ENCODE measurements around the gene ST8SIA2. TPM values are rescaled to one million over a fixed set of nuclear protein-coding genes. Genes with fewer than 3 reads are reported as not detected.

The ST8SIA2 gene
- polyA plus RNA-seq, 2 donors: 0.02 TPM; not detected in 1

DNA sequence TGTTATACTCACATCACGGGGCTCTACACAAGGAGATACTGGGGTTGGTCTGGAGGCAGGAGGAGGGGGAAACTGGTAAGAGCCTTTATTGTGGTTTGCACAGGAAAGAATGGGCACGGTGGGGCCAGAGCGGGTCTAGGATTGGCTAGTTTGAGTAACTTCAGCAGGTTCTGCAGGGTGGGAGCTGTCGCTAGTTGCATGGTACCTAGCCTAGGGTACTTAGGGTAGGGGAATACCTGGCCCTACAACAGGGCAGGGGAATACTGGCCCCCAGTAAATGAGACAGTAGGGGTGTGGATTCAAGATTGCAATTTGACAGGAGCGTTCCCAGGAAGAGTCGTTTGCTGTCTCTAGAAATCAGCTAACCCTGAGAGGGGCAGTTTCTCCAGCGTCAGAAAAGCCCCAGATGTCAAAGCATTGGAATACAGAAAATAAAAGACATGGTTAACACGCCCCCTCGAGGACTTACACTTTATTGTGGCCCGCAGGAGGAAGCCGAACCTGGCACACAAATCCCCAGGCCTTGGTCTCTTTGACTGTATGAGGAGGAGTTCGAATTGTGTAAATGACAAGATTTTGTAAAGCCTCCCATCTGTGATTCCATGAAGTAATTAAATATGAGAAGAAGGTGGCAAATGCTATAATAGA lies 32.0 kb downstream of the ST8SIA2 start:
- Histone ChIP-seq H3K36me3 (ENCODE audit: control insufficient read depth in 2 of 2, insufficient read depth in 2 of 2, low read length in 1 of 2) (no peaks in the 10 kb centered on the region), H3K4me3 (ENCODE audit: low read depth in 1 of 2, low read length in 2 of 2) (no peak overlapping the region), H3K27ac (ENCODE audit: low read depth in 2 of 2, low read length in 1 of 2) (no peak overlapping the region), H3K4me1 (ENCODE audit: control insufficient read depth in 2 of 2, insufficient read depth in 2 of 2, low read length in 1 of 2) (peaks cover 0 to 2% of the 10 kb centered on the region in 2 donors), H3K9me3 (ENCODE audit: control insufficient read depth in 2 of 2, insufficient read depth in 1 of 2, low read depth in 1 of 2, low read length in 1 of 2) (no peaks in the 10 kb centered on the region), H3K27me3 (ENCODE audit: control insufficient read depth in 1 of 2, insufficient read depth in 2 of 2, low read length in 2 of 2) (no peaks in the 10 kb centered on the region)
- WGBS, 2 donors: 67 to 77% methylated on average over 12 of the region's 12 CpGs

DNA sequence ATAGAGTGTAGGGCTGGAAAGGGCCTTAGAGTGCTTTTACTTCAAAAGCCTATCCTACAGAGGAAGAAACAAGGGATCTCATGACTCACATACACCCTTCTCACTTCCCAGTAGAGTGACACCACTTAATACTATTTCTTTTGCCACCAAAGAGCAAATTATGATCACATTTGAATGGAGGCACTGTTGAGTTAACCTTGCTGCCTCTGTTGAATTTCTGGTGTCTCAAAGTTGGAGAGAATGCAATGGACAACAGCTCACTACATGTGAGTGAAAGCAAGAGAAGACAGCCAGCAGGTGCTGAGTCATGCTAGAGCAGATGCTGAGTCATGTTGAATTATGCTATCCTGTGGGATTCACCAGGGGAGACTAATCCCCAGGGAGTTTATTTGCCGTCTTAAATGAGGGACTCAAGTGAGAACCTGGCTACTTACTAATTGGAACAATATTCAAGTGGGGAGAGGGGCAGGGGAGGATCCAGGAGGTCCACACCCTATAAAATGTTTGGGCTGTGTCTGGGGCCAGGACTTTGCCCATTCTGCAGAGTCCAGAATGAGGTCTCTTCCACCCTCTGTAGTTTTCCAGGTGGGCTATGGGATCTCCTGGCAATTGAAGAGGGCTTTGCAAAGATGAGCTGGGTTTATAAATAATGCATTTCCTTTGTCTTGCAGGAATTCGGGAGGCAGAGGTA lies 35.8 kb downstream of the ST8SIA2 start:
- no peaks in the 10 kb centered on the region for H3K36me3 ChIP-seq (ENCODE audit: control insufficient read depth in 2 of 2, insufficient read depth in 2 of 2, low read length in 1 of 2)
- no peak overlapping the region for H3K27ac ChIP-seq (ENCODE audit: low read depth in 2 of 2, low read length in 1 of 2)
- H3K27me3 ChIP-seq (ENCODE audit: control insufficient read depth in 1 of 2, insufficient read depth in 2 of 2, low read length in 2 of 2): no peaks in the 10 kb centered on the region
- peaks cover 0 to 2% of the 10 kb centered on the region in 2 donors for H3K4me1 ChIP-seq (ENCODE audit: control insufficient read depth in 2 of 2, insufficient read depth in 2 of 2, low read length in 1 of 2)
- H3K4me3 ChIP-seq (ENCODE audit: low read depth in 1 of 2, low read length in 2 of 2): no peak overlapping the region
- no peaks in the 10 kb centered on the region for H3K9me3 ChIP-seq (ENCODE audit: control insufficient read depth in 2 of 2, insufficient read depth in 1 of 2, low read depth in 1 of 2, low read length in 1 of 2)
- WGBS, 2 donors: 42 to 48% methylated on average over 2 of the region's 2 CpGs

DNA sequence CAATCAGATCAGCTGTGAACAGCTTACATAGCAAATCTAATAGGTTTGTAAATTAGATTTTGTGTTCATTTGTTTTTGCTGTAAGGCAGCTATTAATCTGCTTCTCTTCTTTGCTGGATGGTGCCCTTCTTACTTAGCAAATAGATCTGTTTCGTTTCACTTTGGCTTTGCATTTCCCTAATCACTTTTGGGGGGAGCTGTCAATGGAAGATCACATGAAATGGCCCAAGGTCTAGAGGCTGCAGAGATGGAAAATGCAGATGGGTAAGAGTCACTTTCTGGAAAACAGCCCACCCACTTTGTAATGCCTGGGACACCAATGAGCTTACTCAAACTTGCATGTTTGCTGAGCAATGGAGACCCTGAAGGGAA lies 36.4 kb downstream of the ST8SIA2 start:
- H3K4me1 ChIP-seq (ENCODE audit: control insufficient read depth in 2 of 2, insufficient read depth in 2 of 2, low read length in 1 of 2): peaks cover 0 to 2% of the 10 kb centered on the region in 2 donors
- no peaks in the 10 kb centered on the region for H3K36me3 ChIP-seq (ENCODE audit: control insufficient read depth in 2 of 2, insufficient read depth in 2 of 2, low read length in 1 of 2)
- no peaks in the 10 kb centered on the region for H3K27me3 ChIP-seq (ENCODE audit: control insufficient read depth in 1 of 2, insufficient read depth in 2 of 2, low read length in 2 of 2)
- H3K9me3 ChIP-seq (ENCODE audit: control insufficient read depth in 2 of 2, insufficient read depth in 1 of 2, low read depth in 1 of 2, low read length in 1 of 2): no peaks in the 10 kb centered on the region
- H3K4me3 ChIP-seq (ENCODE audit: low read depth in 1 of 2, low read length in 2 of 2): no peak overlapping the region
- H3K27ac ChIP-seq (ENCODE audit: low read depth in 2 of 2, low read length in 1 of 2): no peak overlapping the region
- WGBS, 2 donors: 68 to 71% methylated on average over 1 of the region's 1 CpG

DNA sequence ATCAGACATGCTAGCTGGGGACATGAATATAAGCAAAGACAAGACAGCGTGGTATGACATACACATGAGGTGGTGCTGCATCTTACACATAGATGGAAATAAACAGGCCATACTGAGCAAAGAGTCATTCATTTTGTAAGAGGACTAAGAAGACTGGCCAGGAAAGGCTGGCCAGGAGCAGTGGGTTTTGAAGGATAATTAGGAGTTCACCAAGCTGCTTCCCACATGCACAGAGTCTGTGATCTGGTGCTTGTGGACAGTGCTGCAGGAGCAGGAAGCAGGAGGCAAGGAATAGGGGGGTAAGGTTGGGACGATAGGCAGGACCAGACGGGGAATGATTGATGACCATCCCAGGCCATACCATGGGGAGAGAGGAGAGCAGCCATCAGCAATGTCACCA lies 41.5 kb downstream of the ST8SIA2 start:
- H3K27me3 ChIP-seq (ENCODE audit: control insufficient read depth in 1 of 2, insufficient read depth in 2 of 2, low read length in 2 of 2): no peaks in the 10 kb centered on the region
- 76 to 80% methylated on average over 3 of the region's 3 CpGs for WGBS, 2 donors
- no peaks in the 10 kb centered on the region for H3K36me3 ChIP-seq (ENCODE audit: control insufficient read depth in 2 of 2, insufficient read depth in 2 of 2, low read length in 1 of 2)
- H3K4me1 ChIP-seq (ENCODE audit: control insufficient read depth in 2 of 2, insufficient read depth in 2 of 2, low read length in 1 of 2): no peaks in the 10 kb centered on the region
- no peak overlapping the region for H3K4me3 ChIP-seq (ENCODE audit: low read depth in 1 of 2, low read length in 2 of 2)
- no peaks in the 10 kb centered on the region for H3K9me3 ChIP-seq (ENCODE audit: control insufficient read depth in 2 of 2, insufficient read depth in 1 of 2, low read depth in 1 of 2, low read length in 1 of 2)
- H3K27ac ChIP-seq (ENCODE audit: low read depth in 2 of 2, low read length in 1 of 2): no peak overlapping the region

DNA sequence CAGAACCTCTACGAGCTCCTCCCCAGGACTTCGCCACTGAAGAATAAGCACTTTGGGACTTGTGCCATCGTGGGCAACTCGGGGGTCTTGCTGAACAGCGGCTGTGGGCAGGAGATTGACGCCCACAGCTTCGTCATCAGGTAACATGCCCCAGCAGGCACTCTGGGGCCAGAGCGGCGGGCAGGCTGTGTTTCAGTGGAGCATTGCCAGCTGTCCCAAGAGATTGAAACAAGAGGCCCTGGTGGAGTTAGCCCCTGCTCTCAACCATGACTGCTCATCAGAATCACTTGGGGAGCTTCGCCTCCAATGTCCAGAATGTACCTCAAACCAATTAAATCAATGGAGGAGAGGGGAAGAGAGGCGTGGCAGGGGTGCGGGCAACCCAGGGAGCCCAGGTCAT lies 44.8 kb downstream of the ST8SIA2 start:
- 68 to 77% methylated on average over 12 of the region's 12 CpGs for WGBS, 2 donors
- Histone ChIP-seq H3K9me3 (ENCODE audit: control insufficient read depth in 2 of 2, insufficient read depth in 1 of 2, low read depth in 1 of 2, low read length in 1 of 2) (no peaks in the 10 kb centered on the region), H3K4me1 (ENCODE audit: control insufficient read depth in 2 of 2, insufficient read depth in 2 of 2, low read length in 1 of 2) (no peaks in the 10 kb centered on the region), H3K27ac (ENCODE audit: low read depth in 2 of 2, low read length in 1 of 2) (no peak overlapping the region), H3K27me3 (ENCODE audit: control insufficient read depth in 1 of 2, insufficient read depth in 2 of 2, low read length in 2 of 2) (no peaks in the 10 kb centered on the region), H3K4me3 (ENCODE audit: low read depth in 1 of 2, low read length in 2 of 2) (no peak overlapping the region), H3K36me3 (ENCODE audit: control insufficient read depth in 2 of 2, insufficient read depth in 2 of 2, low read length in 1 of 2) (no peaks in the 10 kb centered on the region)

DNA sequence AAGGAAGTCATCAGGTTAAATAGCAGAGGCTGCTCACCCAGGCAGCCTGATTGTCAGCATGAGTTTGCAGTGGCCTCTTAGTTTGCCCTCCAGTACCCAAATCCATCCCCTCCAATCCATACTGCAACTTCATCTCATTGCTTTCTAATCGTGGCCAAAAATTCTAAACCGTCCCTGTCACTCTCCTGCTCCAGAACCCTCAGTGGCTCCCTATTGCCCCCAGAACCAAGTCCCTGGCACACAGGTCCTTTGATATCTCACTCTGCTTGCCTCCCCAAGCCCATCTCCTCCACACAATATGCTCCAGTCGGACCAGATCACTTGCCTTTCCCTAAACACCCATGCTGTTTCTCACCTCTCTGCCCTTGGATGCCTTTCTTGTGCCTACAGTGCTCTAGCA lies 49.7 kb downstream of the ST8SIA2 start:
- Histone ChIP-seq H3K4me3 (ENCODE audit: low read depth in 1 of 2, low read length in 2 of 2) (no peak overlapping the region), H3K4me1 (ENCODE audit: control insufficient read depth in 2 of 2, insufficient read depth in 2 of 2, low read length in 1 of 2) (no peaks in the 10 kb centered on the region), H3K36me3 (ENCODE audit: control insufficient read depth in 2 of 2, insufficient read depth in 2 of 2, low read length in 1 of 2) (no peaks in the 10 kb centered on the region), H3K9me3 (ENCODE audit: control insufficient read depth in 2 of 2, insufficient read depth in 1 of 2, low read depth in 1 of 2, low read length in 1 of 2) (peaks cover 0 to 2% of the 10 kb centered on the region in 2 donors), H3K27me3 (ENCODE audit: control insufficient read depth in 1 of 2, insufficient read depth in 2 of 2, low read length in 2 of 2) (no peaks in the 10 kb centered on the region), H3K27ac (ENCODE audit: low read depth in 2 of 2, low read length in 1 of 2) (no peak overlapping the region)
- WGBS, 2 donors: 76 to 93% methylated on average over 3 of the region's 3 CpGs

DNA sequence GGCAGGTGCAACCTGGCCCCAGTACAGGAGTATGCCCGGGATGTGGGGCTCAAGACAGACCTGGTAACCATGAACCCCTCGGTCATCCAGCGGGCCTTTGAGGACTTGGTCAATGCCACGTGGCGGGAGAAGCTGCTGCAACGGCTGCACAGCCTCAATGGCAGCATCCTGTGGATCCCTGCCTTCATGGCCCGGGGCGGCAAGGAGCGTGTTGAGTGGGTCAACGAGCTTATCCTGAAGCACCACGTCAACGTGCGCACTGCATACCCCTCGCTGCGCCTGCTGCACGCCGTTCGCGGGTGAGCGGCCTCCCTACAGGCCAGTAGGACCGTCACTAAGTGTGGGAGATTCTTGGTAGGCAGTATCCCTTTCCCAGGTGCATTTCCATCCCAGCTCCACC lies 51.0 kb downstream of the ST8SIA2 start:
- 90 to 95% methylated on average over 21 of the region's 21 CpGs for WGBS, 2 donors
- no peak overlapping the region for H3K27ac ChIP-seq (ENCODE audit: low read depth in 2 of 2, low read length in 1 of 2)
- no peak overlapping the region for H3K4me3 ChIP-seq (ENCODE audit: low read depth in 1 of 2, low read length in 2 of 2)
- peaks cover 0 to 2% of the 10 kb centered on the region in 2 donors for H3K9me3 ChIP-seq (ENCODE audit: control insufficient read depth in 2 of 2, insufficient read depth in 1 of 2, low read depth in 1 of 2, low read length in 1 of 2)
- no peaks in the 10 kb centered on the region for H3K36me3 ChIP-seq (ENCODE audit: control insufficient read depth in 2 of 2, insufficient read depth in 2 of 2, low read length in 1 of 2)
- H3K27me3 ChIP-seq (ENCODE audit: control insufficient read depth in 1 of 2, insufficient read depth in 2 of 2, low read length in 2 of 2): no peaks in the 10 kb centered on the region
- H3K4me1 ChIP-seq (ENCODE audit: control insufficient read depth in 2 of 2, insufficient read depth in 2 of 2, low read length in 1 of 2): no peaks in the 10 kb centered on the region

DNA sequence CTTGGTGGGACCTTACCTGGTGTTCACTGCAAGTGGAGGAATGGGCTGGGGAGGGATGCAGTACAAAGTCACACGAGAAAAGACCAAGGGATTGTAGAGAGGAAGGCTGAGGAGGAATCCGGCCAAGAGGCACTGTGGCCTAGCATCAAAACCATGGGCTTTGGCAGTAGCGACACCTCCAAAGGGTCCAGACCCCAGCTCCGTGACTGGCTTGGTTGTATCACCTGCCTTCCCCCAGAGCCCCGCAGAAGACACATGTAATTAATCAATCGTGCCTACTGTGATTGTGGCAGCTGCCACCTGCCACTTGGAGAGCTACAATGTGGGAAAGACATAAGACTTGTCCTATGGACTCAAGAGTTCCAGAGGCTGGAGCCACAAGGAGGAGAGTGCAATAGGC lies 54.7 kb downstream of the ST8SIA2 start:
- Histone ChIP-seq H3K4me3 (ENCODE audit: low read depth in 1 of 2, low read length in 2 of 2) (no peak overlapping the region), H3K36me3 (ENCODE audit: control insufficient read depth in 2 of 2, insufficient read depth in 2 of 2, low read length in 1 of 2) (no peaks in the 10 kb centered on the region)
- 83 to 89% methylated on average over 6 of the region's 6 CpGs for WGBS, 2 donors

DNA sequence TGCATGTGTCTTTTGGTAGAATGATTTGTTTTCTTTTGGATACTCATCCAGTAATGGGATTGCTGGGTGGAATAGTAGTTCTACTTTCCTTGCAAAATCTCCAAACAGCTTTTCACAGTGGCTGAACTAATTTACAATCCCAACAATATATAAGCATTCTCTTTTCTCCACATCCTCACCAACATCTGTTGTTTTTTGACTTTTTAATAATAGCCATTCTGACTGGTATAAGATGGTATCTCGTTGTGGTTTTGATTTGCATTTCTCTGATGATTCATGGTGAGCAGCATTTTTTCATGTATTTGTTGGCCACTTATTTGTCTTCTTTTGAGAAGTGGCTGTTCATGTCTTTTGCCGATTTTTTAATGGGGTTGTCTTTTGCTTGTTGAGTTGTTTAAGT lies 55.8 kb downstream of the ST8SIA2 start:
- Histone ChIP-seq H3K27ac (ENCODE audit: low read depth in 2 of 2, low read length in 1 of 2) (no peak overlapping the region), H3K9me3 (ENCODE audit: control insufficient read depth in 2 of 2, insufficient read depth in 1 of 2, low read depth in 1 of 2, low read length in 1 of 2) (peaks cover 0 to 2% of the 10 kb centered on the region in 2 donors), H3K4me3 (ENCODE audit: low read depth in 1 of 2, low read length in 2 of 2) (no peak overlapping the region), H3K4me1 (ENCODE audit: control insufficient read depth in 2 of 2, insufficient read depth in 2 of 2, low read length in 1 of 2) (no peaks in the 10 kb centered on the region), H3K27me3 (ENCODE audit: control insufficient read depth in 1 of 2, insufficient read depth in 2 of 2, low read length in 2 of 2) (no peaks in the 10 kb centered on the region), H3K36me3 (ENCODE audit: control insufficient read depth in 2 of 2, insufficient read depth in 2 of 2, low read length in 1 of 2) (no peaks in the 10 kb centered on the region)
- 58 to 76% methylated on average over 2 of the region's 2 CpGs for WGBS, 2 donors

More for the DNA sequence above, 54.7 kb downstream of the ST8SIA2 start:
- Histone ChIP-seq H3K4me1 (ENCODE audit: control insufficient read depth in 2 of 2, insufficient read depth in 2 of 2, low read length in 1 of 2) (no peaks in the 10 kb centered on the region), H3K27me3 (ENCODE audit: control insufficient read depth in 1 of 2, insufficient read depth in 2 of 2, low read length in 2 of 2) (no peaks in the 10 kb centered on the region), H3K9me3 (ENCODE audit: control insufficient read depth in 2 of 2, insufficient read depth in 1 of 2, low read depth in 1 of 2, low read length in 1 of 2) (peaks cover 0 to 2% of the 10 kb centered on the region in 2 donors), H3K27ac (ENCODE audit: low read depth in 2 of 2, low read length in 1 of 2) (no peak overlapping the region)

Measured in esophagus (tissue), 2 donors.